MM.1S (cell line): ENCODE measurements around the gene UBAC2.

Experiments used
- DNase-seq: peaks from one replicate; pipeline ENCODE4 v3.0.0-alpha.2; 2015
- H2AFZ ChIP-seq: fragments of 300-600 bp; sonication (generic); 2 replicates; pipeline ENCODE4 v1.6.0; 2016; ENCODE audit warnings: antibody characterized with exemption, low read length
- H3F3A ChIP-seq: fragments of 300-600 bp; sonication (generic); 2 replicates; pipeline ENCODE4 v1.6.1; 2016; ENCODE audit warnings: mild to moderate bottlenecking, antibody characterized with exemption, low read length, moderate library complexity, mixed read lengths; ENCODE audit not compliant: insufficient read depth
- H3K27ac ChIP-seq: fragments of 300-600 bp; sonication (generic); 2 replicates; pipeline ENCODE4 v1.5.1; 2016; ENCODE audit warnings: mild to moderate bottlenecking, low read length
- H3K27me3 ChIP-seq: fragments of 300-600 bp; sonication (generic); replicated peaks from 2 replicates; pipeline ENCODE4 v1.6.0; 2016; ENCODE audit warnings: low read length; ENCODE audit not compliant: insufficient read depth
- H3K36me3 ChIP-seq: fragments of 300-600 bp; sonication (generic); replicated peaks from 2 replicates; pipeline ENCODE4 v1.6.1; 2016; ENCODE audit warnings: mild to moderate bottlenecking, low read length, mixed read lengths; ENCODE audit not compliant: insufficient read depth
- H3K4me1 ChIP-seq: fragments of 300-600 bp; sonication (generic); 2 replicates; pipeline ENCODE4 v1.6.1; 2016; ENCODE audit warnings: low read length, mixed read lengths
- H3K4me2 ChIP-seq: fragments of 300-600 bp; sonication (generic); 2 replicates; pipeline ENCODE4 v1.6.0; 2016; ENCODE audit warnings: low read depth, low read length
- H3K4me3 ChIP-seq: fragments of 300-600 bp; sonication (generic); 2 replicates; pipeline ENCODE4 v1.5.1; 2016; ENCODE audit warnings: low read length, mixed read lengths
- H3K79me2 ChIP-seq: fragments of 300-600 bp; sonication (generic); 2 replicates; pipeline ENCODE4 v1.6.1; 2016; ENCODE audit warnings: mixed run types, low read length, mixed read lengths
- H3K9ac ChIP-seq: fragments of 300-600 bp; sonication (generic); 2 replicates; pipeline ENCODE4 v1.6.1; 2016; ENCODE audit warnings: low read length, mixed read lengths
- H3K9me2 ChIP-seq: fragments of 300-600 bp; sonication (generic); replicated peaks from 2 replicates; pipeline ENCODE4 v1.6.1; 2016; ENCODE audit warnings: mild to moderate bottlenecking, low read length, mixed read lengths; ENCODE audit not compliant: insufficient read depth
- H3K9me3 ChIP-seq: fragments of 300-600 bp; sonication (generic); replicated peaks from 2 replicates; pipeline ENCODE4 v1.6.1; 2016; ENCODE audit warnings: mild to moderate bottlenecking, low read length, mixed read lengths; ENCODE audit not compliant: insufficient read depth
- H4K20me1 ChIP-seq: fragments of 300-600 bp; sonication (generic); 2 replicates; pipeline ENCODE4 v1.6.1; 2016; ENCODE audit warnings: mild to moderate bottlenecking, low read length, moderate library complexity, mixed read lengths; ENCODE audit not compliant: insufficient read depth
- CTCF ChIP-seq: fragments of 300-600 bp; sonication (generic); IDR thresholded peaks from 2 replicates; pipeline ENCODE4 v1.5.1; 2016; ENCODE audit warnings: antibody characterized with exemption, low read length, mixed read lengths
- EZH2 ChIP-seq: fragments of 300-600 bp; sonication (generic); optimal IDR thresholded peaks from 2 replicates; pipeline ENCODE3; 2017; ENCODE audit warnings: low read depth, mild to moderate bottlenecking, antibody characterized with exemption, low read length, mixed read lengths
- EZH2phosphoT487 ChIP-seq: fragments of 300-600 bp; sonication (generic); IDR thresholded peaks from 2 replicates; pipeline ENCODE4 v1.6.1; 2018; ENCODE audit warnings: antibody characterized with exemption, low read length

UBAC2 gene

GRCh38 chr13:99255271-99255670 is 54.6 kb downstream of the UBAC2 start:
- H3K4me3 ChIP-seq = no peak overlapping the region
- H3K27me3 ChIP-seq = peaks cover 26% of the 10 kb centered on the region
- H3F3A ChIP-seq = peaks cover 3% of the 10 kb centered on the region; the same call in 1 of the 2 replicates
- H3K4me1 ChIP-seq = peaks cover 5% of the 10 kb centered on the region
- TF ChIP-seq CTCF (no peak), EZH2 (no peak), EZH2phosphoT487 (no peak)
- H3K36me3 ChIP-seq = no peaks in the 10 kb centered on the region
- H3K9me3 ChIP-seq = no peaks in the 10 kb centered on the region
- H3K27ac ChIP-seq = no peak overlapping the region
- H3K9ac ChIP-seq = no peak overlapping the region
- H2AFZ ChIP-seq = no peak overlapping the region
- DNase-seq = no peak
- no peaks in the 10 kb centered on the region for H3K9me2 ChIP-seq
- H4K20me1 ChIP-seq = peaks cover 16% of the 10 kb centered on the region
- H3K79me2 ChIP-seq = no peaks in the 10 kb centered on the region
- H3K4me2 ChIP-seq = no peak overlapping the region

- Histone ChIP-seq H3K9me3 (no peaks in the 10 kb centered on the region), H3K79me2 (no peaks in the 10 kb centered on the region), H3K4me2 (no peak overlapping the region), H2AFZ (no peak overlapping the region), H3K27ac (no peak overlapping the region), H3K9ac (no peak overlapping the region), H3F3A (peaks cover 3% of the 10 kb centered on the region; the same call in 1 of the 2 replicates), H3K36me3 (no peaks in the 10 kb centered on the region), H3K4me1 (peaks cover 5% of the 10 kb centered on the region), H3K9me2 (no peaks in the 10 kb centered on the region), H4K20me1 (peaks cover 17% of the 10 kb centered on the region), H3K27me3 (peaks cover 32% of the 10 kb centered on the region), H3K4me3 (no peak overlapping the region)
- TF ChIP-seq CTCF (no peak), EZH2 (no peak), EZH2phosphoT487 (no peak)
- no peak for DNase-seq
These were observed 55.6 kb downstream of the UBAC2 start for GRCh38 chr13:99256283-99256682.

DNA sequence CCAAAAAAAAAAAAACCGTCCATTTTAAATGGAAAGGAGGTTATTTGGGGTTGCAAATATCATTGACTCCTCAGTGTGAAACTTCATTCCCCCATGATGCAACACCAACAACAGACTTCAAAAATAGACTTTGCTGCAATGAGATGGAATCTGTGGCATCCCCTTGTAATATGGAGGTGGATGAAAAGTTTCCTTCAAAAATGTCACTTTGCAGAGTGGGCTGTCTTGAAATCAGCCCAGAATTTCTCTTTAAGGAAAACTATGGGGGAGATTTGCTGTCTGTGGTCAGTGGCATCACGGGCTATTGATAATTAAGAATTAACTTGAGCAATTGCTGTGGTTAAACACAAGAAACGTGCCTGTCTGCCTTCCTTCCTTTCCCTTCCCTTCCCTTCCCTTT is 56.1 kb downstream of the UBAC2 start:
- Histone ChIP-seq H3K4me1 (peaks cover 5% of the 10 kb centered on the region), H3K4me3 (no peak overlapping the region), H3K9ac (no peak overlapping the region), H3K27ac (no peak overlapping the region), H2AFZ (no peak overlapping the region), H3K27me3 (peaks cover 36% of the 10 kb centered on the region), H3K36me3 (no peaks in the 10 kb centered on the region), H3F3A (peaks cover 3% of the 10 kb centered on the region; the same call in 1 of the 2 replicates), H3K4me2 (no peak overlapping the region), H3K9me2 (no peaks in the 10 kb centered on the region), H4K20me1 (peaks cover 17% of the 10 kb centered on the region), H3K9me3 (no peaks in the 10 kb centered on the region), H3K79me2 (no peaks in the 10 kb centered on the region)
- TF ChIP-seq EZH2 (no peak), EZH2phosphoT487 (no peak), CTCF (no peak)
- DNase-seq = no peak
